HG03342 (cell line): Measurements from ENCODE around the gene SNX22.

Experiments used
- ATAC-seq: cut with Tn5 transposase; IDR thresholded peaks from one replicate; pipeline ENCODE4 v1.9.1; 2021; ENCODE audit warnings: mild to moderate bottlenecking, moderate library complexity; ENCODE audit not compliant: unreplicated experiment

Gene SNX22

DNA sequence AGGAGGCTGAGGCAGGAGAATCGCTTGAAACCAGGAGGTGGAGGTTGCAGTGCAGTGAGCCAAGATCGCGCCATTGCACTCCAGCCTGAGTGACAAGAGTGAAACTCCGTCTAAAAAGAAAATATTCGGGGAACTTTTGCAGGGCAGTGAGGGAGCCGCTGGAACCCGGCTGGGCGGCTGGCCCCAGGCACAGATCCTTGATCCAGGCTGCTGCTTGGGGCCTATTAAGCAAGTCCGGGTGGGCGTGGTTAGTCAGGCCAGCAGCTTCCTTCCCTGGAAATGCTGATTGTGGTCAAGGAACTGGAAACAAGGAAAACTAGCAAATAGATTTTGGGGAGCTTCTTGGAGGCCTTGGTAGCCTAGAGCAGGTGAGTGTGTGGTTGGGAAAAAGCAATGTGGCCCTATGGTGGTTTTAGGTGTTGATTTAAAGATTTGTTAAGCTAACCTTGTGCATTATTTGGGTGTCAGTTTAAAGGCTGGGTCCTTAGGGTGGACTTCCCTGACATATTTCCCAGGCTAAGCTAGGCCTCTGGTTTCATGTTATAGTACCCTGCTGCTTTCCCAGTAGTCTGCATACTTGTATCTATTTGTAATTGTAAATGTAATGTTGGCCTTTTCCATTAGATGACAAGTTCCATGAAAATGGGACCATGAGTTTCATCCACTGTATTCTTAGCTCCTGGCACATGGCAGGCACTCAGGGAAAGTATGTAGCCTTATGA, 17.7 kb upstream of the SNX22 start:
- ATAC-seq: no peak

DNA sequence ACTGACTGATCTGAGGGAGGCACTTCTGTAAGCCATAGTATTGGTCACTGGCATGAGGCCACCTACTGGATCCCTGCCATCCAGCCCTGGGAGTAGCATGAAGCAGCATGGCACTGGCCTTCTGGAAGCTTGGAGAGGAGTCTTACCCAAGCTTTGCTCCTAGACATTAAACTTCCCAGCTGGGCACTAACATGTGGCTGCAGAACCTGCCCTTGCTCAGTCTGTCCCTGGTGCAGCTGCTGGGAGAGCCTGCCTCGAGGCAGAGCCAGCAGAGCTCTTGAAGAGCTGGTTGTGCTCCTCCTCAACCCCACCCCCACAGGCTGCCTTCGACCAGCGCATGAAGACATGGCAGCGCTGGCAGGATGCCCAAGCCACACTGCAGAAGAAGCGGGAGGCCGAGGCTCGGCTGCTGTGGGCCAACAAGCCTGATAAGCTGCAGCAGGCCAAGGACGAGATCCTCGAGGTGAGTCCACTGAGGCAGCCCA, 17.1 kb upstream of the SNX22 start:
- ATAC-seq: no peak

DNA sequence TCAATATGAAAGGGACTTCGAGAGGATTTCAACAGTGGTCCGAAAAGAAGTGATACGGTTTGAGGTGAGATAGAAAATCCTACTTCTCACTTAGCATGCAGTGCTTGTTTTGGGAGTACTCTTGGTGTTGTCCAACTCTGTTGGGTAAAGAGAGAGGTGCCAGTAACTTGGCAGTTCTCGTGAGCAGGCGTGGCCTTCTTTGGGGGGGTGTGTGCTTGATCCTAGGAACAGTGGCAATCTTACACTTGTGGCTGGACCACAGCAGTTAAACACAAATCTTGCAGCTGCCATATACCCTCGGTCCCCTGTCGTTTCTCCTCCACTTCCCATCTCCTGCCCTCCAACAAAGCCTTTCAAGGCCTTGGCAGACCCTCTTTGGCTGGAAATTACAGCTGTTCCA, 15.2 kb upstream of the SNX22 start:
- no peak for ATAC-seq

DNA sequence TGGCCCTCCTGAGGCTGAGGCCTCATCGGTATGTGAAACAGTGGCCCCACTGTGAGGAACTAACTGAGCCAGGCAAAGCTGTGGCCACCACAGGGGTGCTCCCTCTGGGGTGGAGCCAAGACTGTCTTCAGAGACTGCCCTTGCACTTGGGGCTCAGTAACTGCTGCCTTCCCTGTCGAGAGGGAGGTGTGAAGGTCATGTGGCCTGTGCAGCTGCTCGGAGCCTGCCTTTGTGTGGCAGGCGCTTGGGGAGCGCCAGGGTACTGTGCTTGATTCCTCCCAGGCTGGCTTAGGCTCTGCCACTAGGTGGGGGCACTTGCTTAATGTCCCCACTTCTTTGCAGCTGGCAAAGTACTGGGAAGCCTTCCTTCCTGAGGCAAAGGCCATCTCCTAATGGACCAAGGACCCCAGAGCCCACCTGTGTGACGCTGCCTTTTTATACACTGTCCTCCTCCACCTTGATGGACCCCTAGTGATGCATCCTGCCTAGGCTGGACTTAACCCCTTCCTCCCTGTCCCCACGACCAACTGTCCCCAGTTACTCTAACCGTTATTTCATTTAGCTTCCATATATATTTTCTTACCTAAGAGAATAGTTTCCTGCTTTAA, 14.2 kb upstream of the SNX22 start:
- ATAC-seq: no peak

DNA sequence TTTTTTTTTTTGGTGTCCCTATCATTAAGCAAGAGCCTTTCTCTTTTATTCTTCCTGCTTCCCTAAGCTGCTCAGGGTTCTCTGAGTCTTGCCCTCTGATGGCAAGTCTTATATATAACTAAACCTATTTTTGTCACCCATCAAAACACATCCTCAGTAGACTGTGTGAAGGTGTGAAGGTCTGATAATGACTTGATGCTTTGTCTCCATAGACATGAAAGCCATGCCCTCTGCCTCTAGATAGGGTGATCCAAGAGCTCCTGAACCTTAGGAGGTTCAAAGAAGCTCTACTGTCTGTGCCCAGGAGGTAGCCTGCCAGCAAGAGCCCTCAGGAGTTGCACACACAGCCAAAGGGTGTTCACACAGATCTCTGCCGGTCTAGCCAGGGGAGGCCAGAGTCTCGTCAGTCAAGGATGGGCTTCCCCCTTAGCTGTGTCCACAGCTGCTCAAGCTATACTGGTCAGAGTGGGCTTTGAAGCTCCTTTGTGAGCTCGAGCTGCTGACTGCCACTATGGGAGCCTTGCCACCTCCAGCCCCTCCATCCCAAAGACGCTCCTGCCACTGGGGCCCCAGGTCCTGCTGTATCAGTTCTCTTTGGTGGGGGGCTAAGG, 13.1 kb upstream of the SNX22 start:
- no peak for ATAC-seq

DNA sequence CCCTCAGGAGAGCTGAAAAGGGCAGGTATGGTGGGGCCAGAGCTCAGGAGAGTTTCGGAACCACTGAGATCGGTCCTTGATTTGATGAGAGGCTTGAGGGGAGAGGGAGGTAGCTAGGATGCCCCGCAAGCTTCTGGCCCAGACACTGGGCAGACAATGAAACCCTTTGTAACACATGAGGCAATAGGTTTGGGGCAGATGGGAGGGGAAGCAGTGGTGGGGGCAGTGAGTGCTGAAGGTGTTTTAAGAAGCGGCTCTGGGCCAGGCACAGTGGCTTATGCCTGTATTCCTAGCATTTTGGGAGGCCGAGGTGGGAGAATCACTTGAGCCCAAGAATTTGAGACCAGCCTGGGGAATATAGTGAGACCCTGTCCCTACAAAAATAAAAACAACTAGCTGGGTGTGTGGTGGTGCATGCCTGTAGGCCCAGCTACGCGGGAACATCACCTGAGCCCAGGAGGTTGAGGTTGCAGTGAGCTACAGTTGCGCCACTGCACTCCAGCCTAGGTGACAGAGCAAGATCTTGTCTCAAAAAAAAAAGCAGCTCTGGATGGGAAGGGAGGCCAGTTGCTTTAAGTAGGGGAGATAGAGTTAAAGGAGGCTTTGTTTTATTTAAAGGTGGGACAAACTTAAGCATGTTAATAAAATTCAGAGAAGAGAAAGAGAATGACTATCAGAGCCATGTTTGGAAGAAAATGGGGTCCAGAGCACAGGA, 9.6 kb upstream of the SNX22 start:
- no peak for ATAC-seq

DNA sequence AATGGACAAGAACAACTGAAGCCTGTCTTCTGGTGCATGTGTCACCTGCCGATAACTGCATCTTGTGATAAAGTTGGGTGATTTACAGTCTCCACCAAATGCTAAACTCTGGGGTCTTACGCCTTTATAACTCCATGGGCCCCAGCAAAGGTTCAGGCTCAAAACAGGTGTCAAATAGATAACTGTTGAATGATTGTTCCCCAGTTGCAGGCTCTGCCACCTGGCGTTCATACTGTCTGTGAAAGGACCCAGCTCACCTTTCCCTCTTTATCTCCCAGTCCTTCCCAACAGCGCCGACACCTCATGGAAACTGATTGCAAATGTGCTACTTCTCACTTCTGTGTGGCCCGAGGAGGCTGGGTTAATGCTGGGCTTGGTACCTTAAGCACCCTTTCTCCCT, 8.3 kb upstream of the SNX22 start:
- ATAC-seq: no peak

DNA sequence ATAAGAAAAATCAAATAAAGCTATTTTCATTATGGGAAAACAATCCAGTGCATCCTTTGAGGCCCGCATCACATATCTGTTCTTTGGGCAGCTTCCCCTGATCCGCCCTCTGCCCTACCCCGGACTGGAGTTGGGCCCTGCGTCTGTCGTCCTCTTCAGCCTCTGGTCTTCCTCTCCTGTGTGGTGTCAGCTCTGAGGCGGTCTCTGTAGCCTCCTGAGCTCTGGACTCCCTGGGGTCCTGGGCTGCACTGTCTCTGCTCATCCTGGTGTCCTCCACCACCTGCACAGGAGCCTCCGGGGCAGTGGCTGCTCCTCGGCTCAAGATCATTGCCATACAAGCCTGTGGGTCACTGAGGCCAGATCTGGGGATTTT, 7.4 kb upstream of the SNX22 start:
- no peak for ATAC-seq

DNA sequence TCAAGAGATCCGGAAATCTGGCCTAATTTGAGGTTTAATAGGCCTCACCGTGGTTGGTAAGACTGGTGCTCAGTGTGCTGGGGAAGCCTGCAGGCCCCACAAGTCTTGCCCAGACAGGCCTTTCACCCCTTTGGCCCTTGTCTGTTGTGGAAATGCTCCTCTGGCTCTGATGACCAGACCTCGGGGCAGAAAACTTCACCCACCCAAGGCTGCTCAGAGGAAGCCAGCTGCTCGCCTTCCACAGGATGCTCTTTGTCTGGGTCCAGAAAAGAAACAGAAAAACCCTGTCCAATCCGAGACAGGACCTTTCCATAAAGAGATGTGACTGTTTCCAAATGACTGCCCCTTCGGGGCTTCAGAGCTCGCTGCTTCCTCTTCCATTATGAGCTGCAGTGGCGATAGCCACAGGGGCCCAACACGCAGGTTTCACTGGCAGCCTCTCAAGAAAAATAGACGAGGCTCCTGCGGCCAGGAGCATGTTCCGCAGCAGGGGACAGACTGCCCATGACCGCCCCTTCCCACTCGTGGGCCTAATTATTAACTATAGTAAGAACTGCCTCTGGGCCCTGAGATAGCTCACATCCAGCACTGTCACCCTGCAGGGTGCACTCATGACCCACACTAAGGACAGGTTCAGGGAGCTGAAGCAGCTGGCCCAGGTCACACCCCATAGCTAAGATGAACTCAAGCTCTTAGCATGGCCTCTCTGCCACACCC, 6.8 kb upstream of the SNX22 start:
- ATAC-seq: peak; percentile 67

DNA sequence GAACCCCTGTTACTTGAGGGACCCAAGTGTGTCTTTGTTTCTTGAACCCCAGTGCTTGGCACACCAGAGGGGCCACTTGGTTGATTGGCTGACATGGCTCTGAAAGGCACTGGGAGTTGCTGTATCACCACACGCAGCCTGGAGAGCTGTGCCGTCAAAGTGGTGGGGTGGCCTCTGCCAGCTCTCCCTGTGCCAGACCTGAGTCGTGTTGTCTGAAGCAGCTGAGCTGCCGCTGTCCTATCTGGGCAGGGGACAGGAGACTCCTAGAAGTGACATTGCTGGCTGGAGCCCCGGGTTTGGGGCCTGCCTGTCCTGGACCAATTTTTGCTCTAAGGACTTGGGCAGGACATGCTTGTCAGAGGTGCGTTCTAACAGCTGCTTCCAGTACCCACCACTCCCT, 5.5 kb upstream of the SNX22 start:
- no peak for ATAC-seq

DNA sequence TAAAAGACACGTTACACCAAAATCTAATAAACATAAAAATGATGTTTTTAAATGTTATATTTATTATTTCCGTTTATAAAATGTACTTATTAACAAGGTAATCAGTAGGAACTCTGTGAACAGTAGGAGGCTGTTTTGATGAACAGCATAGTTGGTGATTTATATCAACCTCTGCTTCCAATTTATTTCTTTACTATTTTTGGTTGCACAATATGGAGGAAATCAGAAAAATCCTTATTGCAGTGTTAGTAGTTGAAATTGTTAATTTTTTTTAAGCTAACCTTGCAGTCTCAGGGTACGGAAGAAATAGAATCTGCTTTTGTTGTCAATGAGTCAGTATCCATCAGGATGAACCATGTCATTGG, 5.0 kb upstream of the SNX22 start:
- no peak for ATAC-seq

DNA sequence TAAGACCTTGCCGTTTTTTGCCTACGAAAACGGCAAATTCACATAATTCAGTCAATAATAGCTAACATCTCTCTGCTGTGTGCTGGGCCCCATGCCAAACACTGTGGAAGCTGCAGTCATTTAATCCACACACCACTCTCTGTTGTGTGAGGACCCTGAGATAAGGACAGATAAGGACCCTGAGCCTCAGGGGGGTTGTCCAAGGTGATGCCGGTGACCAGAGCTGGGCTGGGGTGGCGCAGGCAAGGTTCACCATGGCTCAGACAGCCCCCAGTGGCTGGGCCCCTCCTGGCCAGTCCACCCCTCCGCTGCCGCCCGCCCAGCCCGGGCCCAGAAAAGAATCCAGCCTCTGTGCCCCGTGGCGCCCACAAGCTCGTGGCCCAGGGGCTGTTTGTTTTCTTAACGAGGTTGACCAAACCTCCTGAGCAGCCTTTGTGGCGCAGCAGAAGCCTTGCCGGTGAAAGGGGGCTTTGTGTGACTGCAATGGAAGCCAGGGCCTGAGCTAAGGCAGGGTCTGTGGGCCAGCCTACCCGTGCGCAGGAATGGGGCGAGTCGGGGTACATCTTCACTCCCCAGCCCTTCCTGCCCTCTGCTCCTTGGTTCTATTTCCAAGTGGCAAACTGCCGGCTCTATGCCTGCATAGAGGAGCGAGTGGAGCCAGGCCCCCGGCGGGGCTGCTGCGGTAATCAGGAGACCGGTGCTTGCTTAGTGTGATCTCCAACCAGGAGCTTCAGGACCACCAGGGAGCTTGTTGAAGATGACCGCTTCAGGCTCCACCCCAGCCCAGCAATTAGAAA, 4.4 kb upstream of the SNX22 start:
- no peak for ATAC-seq

DNA sequence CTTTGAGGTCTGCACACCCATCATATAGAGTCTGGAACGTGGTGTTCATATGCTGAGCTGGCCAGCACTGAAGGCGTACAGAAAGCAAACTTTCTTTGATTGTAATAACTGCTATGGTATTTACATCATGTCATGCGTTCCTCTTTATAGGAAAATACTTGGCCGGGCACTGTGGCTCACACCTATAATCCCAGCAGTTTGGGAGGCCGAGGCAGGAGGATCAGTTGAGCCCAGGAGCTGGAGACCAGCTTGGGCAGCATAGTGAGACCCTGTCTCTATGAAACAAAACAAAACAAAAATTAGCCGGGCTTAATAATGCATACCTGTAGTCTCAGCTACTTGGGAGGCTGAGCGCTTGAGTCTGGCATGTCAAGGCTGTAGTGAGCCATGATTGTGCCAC, 3.4 kb upstream of the SNX22 start:
- ATAC-seq: no peak

DNA sequence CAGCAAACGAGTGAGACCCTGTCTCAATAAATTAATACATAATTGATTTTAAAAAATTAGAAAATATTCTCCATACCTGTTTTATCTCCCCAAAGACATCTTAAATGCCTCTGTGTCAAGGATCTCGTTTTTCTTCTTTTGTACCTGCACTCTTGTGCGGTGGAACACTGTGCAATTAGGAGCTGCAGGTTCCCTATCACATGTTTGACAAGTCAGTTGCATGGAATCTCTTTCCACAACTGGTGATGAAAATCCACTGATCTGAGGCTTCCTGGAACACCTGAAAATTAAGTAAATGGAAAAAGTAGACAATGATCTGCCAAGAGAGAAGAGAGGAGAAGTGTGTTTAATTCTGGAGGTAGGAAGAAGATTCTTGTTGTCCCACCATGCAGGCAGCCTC, 3.0 kb upstream of the SNX22 start:
- ATAC-seq: no peak

DNA sequence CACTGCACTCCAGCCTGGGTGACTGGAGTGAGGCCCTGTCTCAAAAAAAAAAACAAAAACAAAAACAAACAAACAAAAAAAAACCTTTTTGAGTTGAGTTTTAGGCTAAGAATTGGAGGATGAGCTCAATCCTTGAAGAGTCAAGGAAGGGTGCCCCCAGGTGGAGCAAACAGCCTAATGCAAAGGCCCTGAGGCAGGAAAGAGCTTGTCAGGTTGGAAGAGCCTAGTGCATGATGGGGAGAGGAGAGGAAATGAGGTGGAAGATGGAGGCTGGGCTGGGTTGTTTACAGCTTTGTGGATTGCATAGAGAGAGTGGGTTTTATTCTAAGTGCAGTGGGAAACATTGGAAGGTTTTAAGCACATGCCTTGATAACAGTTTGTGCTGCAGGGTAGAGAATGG, 2.1 kb upstream of the SNX22 start:
- no peak for ATAC-seq

DNA sequence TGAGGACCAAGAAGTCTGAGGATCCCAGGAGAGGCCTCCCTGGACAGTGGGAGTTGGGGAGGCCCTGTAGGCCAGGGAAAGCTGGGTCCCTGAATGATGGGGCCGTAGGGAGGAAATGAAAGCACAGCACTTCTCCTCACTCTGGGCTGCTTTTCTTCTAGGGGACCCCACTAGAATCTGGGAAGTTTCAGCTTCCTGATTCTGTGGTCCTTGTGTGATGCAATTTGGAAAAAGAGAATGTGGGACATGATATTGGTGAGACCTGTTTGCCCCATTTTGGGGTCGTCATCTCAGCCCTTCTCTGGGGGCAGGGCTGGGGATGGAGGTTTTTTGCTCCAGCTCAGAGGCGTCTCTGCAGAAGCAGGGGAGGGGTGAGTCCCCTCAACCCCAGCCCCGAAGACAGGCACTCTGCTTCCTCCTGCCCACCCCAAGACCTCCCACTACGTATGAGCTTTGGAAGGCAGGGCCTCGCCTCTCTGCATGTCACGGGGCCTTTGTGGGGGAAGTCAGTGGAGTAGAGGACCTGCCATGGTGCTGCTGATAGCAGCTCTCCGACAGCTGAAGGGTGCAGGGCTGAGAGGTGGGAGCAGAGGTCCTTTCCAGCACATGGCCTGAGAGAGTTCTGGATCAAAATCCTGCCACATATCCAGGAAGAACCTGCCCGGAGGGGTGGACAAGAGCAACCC, 1.5 kb upstream of the SNX22 start:
- ATAC-seq: no peak

DNA sequence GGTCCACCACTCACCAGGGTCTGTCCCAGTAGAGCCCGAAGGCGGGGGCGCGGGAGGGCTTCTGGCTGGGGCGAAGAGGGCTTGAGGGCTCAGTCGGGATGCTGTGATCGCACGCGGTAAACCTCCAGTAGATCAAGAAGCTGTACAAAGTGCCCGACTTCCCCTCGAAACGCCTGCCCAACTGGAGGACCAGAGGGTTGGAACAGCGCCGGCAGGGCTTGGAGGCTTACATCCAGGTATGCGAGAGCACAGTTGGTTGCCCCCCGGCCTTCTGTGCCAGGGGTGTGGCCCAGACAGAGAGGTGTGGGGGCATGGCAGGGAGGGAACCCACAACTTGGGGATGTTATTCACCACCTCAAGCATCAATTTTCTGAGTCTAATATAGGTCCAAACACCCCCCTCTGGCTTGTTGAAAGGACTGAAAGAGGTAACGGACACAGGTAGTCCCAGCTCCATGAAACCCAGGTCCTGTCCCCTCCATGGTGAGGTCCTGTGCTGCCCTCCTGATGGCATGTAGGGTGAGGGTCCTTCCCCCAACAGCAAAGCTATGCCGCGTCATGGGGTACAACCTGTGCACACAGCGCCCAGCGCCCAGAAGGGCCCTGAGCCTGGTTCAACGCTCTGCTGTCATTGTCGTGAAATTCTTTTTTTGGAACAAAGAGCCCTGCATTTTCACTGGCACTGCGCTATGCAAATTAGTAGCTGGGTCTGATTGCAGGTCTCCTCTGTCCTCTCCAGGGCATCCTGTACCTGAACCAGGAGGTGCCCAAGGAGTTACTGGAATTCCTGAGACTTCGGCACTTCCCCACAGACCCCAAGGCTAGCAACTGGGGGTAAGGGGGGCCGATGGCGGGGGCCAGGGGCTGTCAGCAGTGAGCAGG, 1.2 kb downstream of the SNX22 start:
- ATAC-seq: peak; percentile 15

DNA sequence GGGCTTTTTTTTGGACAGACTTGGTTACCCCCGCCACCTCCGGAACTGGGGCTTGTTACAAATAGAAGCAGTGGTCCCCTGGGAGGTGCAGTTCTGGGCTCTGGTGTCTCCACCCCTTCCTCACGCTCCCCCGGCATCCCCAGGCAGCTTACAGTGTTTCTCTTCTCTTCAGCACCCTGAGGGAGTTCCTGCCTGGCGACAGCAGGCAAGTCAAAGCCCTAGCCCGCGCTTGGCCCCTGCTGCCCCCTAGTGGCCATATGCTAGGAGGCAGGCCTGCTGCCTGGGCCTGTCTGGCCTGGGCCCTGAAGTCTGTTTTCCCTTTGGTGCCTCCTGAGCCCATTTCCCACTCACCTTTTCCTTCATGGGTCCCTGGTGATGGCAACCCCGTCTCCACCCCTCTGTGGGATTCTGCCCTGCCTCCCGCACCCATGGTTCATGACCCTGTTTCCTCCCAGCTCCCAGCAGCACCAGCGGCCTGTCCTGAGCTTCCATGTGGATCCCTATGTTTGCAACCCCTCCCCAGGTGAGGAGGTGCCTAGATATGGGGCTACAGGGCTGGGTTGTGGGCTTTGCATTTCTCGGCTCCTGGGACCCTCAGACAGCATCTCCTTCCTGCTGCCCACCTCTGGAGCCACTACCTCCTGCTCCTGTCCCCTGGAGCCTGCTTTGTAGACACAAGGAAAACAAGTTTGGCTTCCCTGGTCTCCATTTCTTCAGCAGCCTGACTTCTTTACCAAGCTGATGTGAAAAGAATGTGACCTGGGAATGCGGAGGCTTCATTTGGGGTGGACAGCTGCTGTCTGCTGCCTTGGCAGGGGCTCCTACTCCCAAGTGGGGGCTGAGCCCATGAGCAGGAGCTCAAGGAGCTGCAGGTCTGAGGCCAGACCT, 2.2 kb downstream of the SNX22 start:
- ATAC-seq: peak; percentile 57
